Ramos (cell line): Measurements from ENCODE around the gene FKBP10.

Experiments used
- in situ Hi-C: fragments of 300-500 bp; cut with MboI; formaldehyde crosslinking; loops from one replicate; pipeline ENCODE4 v1.14.3; 2022; ENCODE audit warnings: low sequenced_read_pairs; ENCODE audit not compliant: unreplicated experiment

Gene FKBP10

DNA sequence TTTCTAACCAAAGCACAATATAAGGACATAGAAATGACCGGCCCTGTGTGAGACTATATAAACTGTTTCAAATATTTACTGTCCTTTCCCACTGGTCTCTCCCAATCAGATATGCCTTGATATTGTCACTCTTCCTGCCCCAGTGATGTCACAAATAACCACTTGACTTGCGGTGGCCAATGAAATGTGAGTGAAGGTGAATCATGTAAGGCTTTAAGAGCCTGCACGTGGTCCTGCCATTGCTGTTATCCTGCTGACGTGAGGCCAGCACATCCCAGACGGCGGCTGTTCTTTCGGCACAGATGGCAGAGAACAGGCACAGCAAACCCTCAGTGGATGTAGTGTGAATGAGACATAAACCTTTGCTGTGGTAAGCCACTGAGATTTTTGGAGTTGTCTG lies 57.8 kb downstream of the FKBP10 start:
- in situ Hi-C loops = no loop called here

DNA sequence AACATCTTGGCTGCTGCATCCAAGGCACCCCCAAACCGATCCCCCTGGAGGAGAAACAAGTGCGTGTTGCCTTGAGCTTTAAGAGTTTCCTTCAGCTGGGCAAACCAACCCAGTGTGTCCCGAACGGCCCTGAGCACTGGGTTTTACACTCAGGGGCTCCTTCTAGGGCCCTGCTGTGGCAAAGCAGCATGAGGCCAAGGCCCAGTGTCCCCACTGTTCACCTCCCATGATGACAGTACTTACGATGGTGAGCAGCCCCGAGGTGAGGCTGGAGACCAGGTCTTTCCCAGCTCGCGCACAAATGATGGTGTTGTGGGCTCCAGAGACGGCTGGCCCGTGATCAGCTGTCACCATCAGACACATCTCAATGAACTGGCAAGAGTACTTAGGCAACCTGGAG lies 59.0 kb downstream of the FKBP10 start:
- in situ Hi-C loops = no loop called here
